ENCODE results near the gene KRTAP12-3. TPM values are rescaled to one million over a fixed set of nuclear protein-coding genes. Genes with fewer than 3 reads are reported as not detected.

KRTAP12-3 gene
- total RNA-seq, 1 donor from 2014 or later, result not detected

- Histone ChIP-seq H3K4me3 (ENCODE audit: insufficient read depth, low read depth, low read length) (no peak overlapping the region), H3K27ac (ENCODE audit: low read depth, low read length) (no peak overlapping the region), H3K36me3 (ENCODE audit: insufficient read depth, low read length) (no peaks in the 10 kb centered on the region), H3K79me2 (ENCODE audit: insufficient read depth, low read length) (no peaks in the 10 kb centered on the region), H2AFZ (ENCODE audit: low read depth, low read length) (no peak overlapping the region), H3K4me2 (ENCODE audit: low read length) (no peak overlapping the region), H3K4me1 (ENCODE audit: insufficient read depth, low read length) (no peaks in the 10 kb centered on the region), H4K20me1 (ENCODE audit: insufficient read depth, low read length) (no peaks in the 10 kb centered on the region), H3K27me3 (ENCODE audit: insufficient read depth, low read length) (peaks cover 25% of the 10 kb centered on the region), H3K9ac (ENCODE audit: low read length) (no peak overlapping the region), H3K9me3 (ENCODE audit: insufficient read depth, low read depth, low read length) (no peaks in the 10 kb centered on the region)
- H3K27me3 Mint-ChIP-seq (ENCODE audit: low read depth, unreplicated experiment), result peaks cover 69% of the 10 kb centered on the region
- H3K4me3 Mint-ChIP-seq (ENCODE audit: unreplicated experiment), result no peak overlapping the region
- TF ChIP-seq, protein P1, sequence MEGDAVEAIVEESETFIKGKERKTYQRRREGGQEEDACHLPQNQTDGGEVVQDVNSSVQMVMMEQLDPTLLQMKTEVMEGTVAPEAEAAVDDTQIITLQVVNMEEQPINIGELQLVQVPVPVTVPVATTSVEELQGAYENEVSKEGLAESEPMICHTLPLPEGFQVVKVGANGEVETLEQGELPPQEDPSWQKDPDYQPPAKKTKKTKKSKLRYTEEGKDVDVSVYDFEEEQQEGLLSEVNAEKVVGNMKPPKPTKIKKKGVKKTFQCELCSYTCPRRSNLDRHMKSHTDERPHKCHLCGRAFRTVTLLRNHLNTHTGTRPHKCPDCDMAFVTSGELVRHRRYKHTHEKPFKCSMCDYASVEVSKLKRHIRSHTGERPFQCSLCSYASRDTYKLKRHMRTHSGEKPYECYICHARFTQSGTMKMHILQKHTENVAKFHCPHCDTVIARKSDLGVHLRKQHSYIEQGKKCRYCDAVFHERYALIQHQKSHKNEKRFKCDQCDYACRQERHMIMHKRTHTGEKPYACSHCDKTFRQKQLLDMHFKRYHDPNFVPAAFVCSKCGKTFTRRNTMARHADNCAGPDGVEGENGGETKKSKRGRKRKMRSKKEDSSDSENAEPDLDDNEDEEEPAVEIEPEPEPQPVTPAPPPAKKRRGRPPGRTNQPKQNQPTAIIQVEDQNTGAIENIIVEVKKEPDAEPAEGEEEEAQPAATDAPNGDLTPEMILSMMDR (IDR thresholded peaks at IDR 0.05; ENCODE audit: insufficient read depth, low read depth, low read length), result no peak
- TF ChIP-seq EZH2 (IDR thresholded peaks at IDR 0.05; ENCODE audit: insufficient read depth, low read length), result no peak
- FAIRE-seq, result no peak
- peaks cover 12% of the 10 kb centered on the region for H3K9me3 Mint-ChIP-seq (ENCODE audit: unreplicated experiment)
- H3K27ac Mint-ChIP-seq (ENCODE audit: unreplicated experiment), result peak overlapping the region; percentile 41
- DNase-seq (ENCODE audit: low read depth), result no peak
- H3K36me3 Mint-ChIP-seq (ENCODE audit: low read depth, unreplicated experiment), result no peaks in the 10 kb centered on the region
- H3K4me1 Mint-ChIP-seq (ENCODE audit: low read depth, unreplicated experiment), result peaks cover 8% of the 10 kb centered on the region
Observed at GRCh38 chr21:44700101-44701022, 42.6 kb downstream of the KRTAP12-3 start.

GRCh38 chr21:44701023-44701400 lies 43.3 kb downstream of the KRTAP12-3 start:
- H4K20me1 ChIP-seq (ENCODE audit: insufficient read depth, low read length), result no peaks in the 10 kb centered on the region
- no peak overlapping the region for H3K4me2 ChIP-seq (ENCODE audit: low read length)
- H3K36me3 Mint-ChIP-seq (ENCODE audit: low read depth, unreplicated experiment), result no peaks in the 10 kb centered on the region
- no peak overlapping the region for H3K4me3 Mint-ChIP-seq (ENCODE audit: unreplicated experiment)
- TF ChIP-seq EZH2 (IDR thresholded peaks at IDR 0.05; ENCODE audit: insufficient read depth, low read length), result no peak
- TF ChIP-seq, protein P1 (IDR thresholded peaks at IDR 0.05; ENCODE audit: insufficient read depth, low read depth, low read length), result no peak
- H3K27ac ChIP-seq (ENCODE audit: low read depth, low read length), result no peak overlapping the region
- peaks cover 26% of the 10 kb centered on the region for H3K27me3 ChIP-seq (ENCODE audit: insufficient read depth, low read length)
- no peak for FAIRE-seq
- DNase-seq (ENCODE audit: low read depth), result no peak
- H3K79me2 ChIP-seq (ENCODE audit: insufficient read depth, low read length), result no peaks in the 10 kb centered on the region
- peaks cover 11% of the 10 kb centered on the region for H3K9me3 Mint-ChIP-seq (ENCODE audit: unreplicated experiment)
- H3K4me1 ChIP-seq (ENCODE audit: insufficient read depth, low read length), result no peaks in the 10 kb centered on the region
- peaks cover 8% of the 10 kb centered on the region for H3K4me1 Mint-ChIP-seq (ENCODE audit: low read depth, unreplicated experiment)
- peak overlapping the region; percentile 41 for H3K27ac Mint-ChIP-seq (ENCODE audit: unreplicated experiment)
- H3K9ac ChIP-seq (ENCODE audit: low read length), result no peak overlapping the region
- no peak overlapping the region for H3K4me3 ChIP-seq (ENCODE audit: insufficient read depth, low read depth, low read length)
- peaks cover 71% of the 10 kb centered on the region for H3K27me3 Mint-ChIP-seq (ENCODE audit: low read depth, unreplicated experiment)
- H2AFZ ChIP-seq (ENCODE audit: low read depth, low read length), result no peak overlapping the region
- no peaks in the 10 kb centered on the region for H3K36me3 ChIP-seq (ENCODE audit: insufficient read depth, low read length)
- no peaks in the 10 kb centered on the region for H3K9me3 ChIP-seq (ENCODE audit: insufficient read depth, low read depth, low read length)

DNA sequence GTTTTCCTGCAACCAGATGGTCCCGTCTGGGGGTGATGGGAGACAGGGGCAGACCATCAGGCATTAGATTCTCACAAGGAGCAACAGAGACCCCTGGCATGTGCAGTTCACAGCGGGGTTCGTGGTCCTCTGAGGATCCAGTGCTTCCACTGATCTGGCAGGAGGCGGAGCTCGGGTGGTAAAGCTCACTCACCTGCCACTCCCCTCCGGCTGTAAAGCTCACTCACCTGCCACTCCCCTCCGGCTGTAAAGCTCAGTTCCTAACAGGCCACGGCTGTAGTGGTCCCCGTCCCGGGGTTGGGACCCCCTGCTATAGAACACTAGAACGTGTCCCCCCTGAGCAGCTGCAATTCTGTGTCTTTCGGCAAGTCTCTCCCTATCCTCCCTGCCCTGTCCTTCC lies 43.8 kb downstream of the KRTAP12-3 start:
- TF ChIP-seq EZH2 (IDR thresholded peaks at IDR 0.05; ENCODE audit: insufficient read depth, low read length), result no peak
- TF ChIP-seq, protein P1 (IDR thresholded peaks at IDR 0.05; ENCODE audit: insufficient read depth, low read depth, low read length), result no peak
- no peaks in the 10 kb centered on the region for H3K36me3 ChIP-seq (ENCODE audit: insufficient read depth, low read length)
- Mint-ChIP-seq H3K4me1 (ENCODE audit: low read depth, unreplicated experiment) (peaks cover 8% of the 10 kb centered on the region), H3K36me3 (ENCODE audit: low read depth, unreplicated experiment) (no peaks in the 10 kb centered on the region), H3K4me3 (ENCODE audit: unreplicated experiment) (no peak overlapping the region), H3K9me3 (ENCODE audit: unreplicated experiment) (peaks cover 13% of the 10 kb centered on the region), H3K27ac (ENCODE audit: unreplicated experiment) (no peak overlapping the region), H3K27me3 (ENCODE audit: low read depth, unreplicated experiment) (peaks cover 75% of the 10 kb centered on the region)
- H3K4me1 ChIP-seq (ENCODE audit: insufficient read depth, low read length), result no peaks in the 10 kb centered on the region
- H3K79me2 ChIP-seq (ENCODE audit: insufficient read depth, low read length), result no peaks in the 10 kb centered on the region
- FAIRE-seq (no peak), DNase-seq (ENCODE audit: low read depth) (no peak)
- H3K9me3 ChIP-seq (ENCODE audit: insufficient read depth, low read depth, low read length), result no peaks in the 10 kb centered on the region
- peaks cover 29% of the 10 kb centered on the region for H3K27me3 ChIP-seq (ENCODE audit: insufficient read depth, low read length)
- no peak overlapping the region for H2AFZ ChIP-seq (ENCODE audit: low read depth, low read length)
- no peaks in the 10 kb centered on the region for H4K20me1 ChIP-seq (ENCODE audit: insufficient read depth, low read length)
- H3K9ac ChIP-seq (ENCODE audit: low read length), result no peak overlapping the region
- H3K4me2 ChIP-seq (ENCODE audit: low read length), result no peak overlapping the region
- no peak overlapping the region for H3K27ac ChIP-seq (ENCODE audit: low read depth, low read length)
- H3K4me3 ChIP-seq (ENCODE audit: insufficient read depth, low read depth, low read length), result no peak overlapping the region

Data from astrocyte (in vitro differentiated cells and primary cell).